Osteocyte (in vitro differentiated cells): ENCODE results near the gene GPR107. TPM values are rescaled to one million over a fixed set of nuclear protein-coding genes. Genes with fewer than 3 reads are reported as not detected.

Experiments
- DNase-seq: peaks from one replicate; pipeline ENCODE4 v3.0.0; 2021; ENCODE audit warnings: mixed read lengths; ENCODE audit not compliant: unreplicated experiment; ENCODE audit errors: extremely low spot score
- H3K27ac Mint-ChIP-seq: one replicate; pipeline ENCODE4 v1.8.0; 2021; ENCODE audit warnings: mild to moderate bottlenecking, mixed read lengths; ENCODE audit not compliant: unreplicated experiment
- H3K27me3 Mint-ChIP-seq: one replicate; pipeline ENCODE4 v1.8.0; 2021; ENCODE audit warnings: mixed read lengths; ENCODE audit not compliant: unreplicated experiment
- H3K36me3 Mint-ChIP-seq: one replicate; pipeline ENCODE4 v1.8.0; 2021; ENCODE audit warnings: mixed read lengths; ENCODE audit not compliant: unreplicated experiment
- H3K4me1 Mint-ChIP-seq: one replicate; pipeline ENCODE4 v1.8.0; 2021; ENCODE audit warnings: mixed read lengths; ENCODE audit not compliant: unreplicated experiment
- H3K4me3 Mint-ChIP-seq: one replicate; pipeline ENCODE4 v1.8.0; 2021; ENCODE audit warnings: mild to moderate bottlenecking, moderate library complexity, mixed read lengths; ENCODE audit not compliant: unreplicated experiment
- H3K9me3 Mint-ChIP-seq: one replicate; pipeline ENCODE4 v1.8.0; 2021; ENCODE audit warnings: mixed read lengths; ENCODE audit not compliant: unreplicated experiment
- total RNA-seq: library from RNA; stranded (reverse); gene quantifications from 2 replicates; pipeline ENCODE4 v1.2.1, GENCODE V29; 2021
- TF ChIP-seq, protein P1 (sequence below): fragments of 200-600 bp; sonication (generic); IDR thresholded peaks from 2 replicates; pipeline ENCODE4 v1.5.0; 2021; ENCODE audit warnings: antibody characterized with exemption, mild to moderate bottlenecking, moderate library complexity

Gene GPR107
- total RNA-seq, 1 donor from 2014 or later = 57.0 TPM

GRCh38 chr9:130124085-130124860 is 70.6 kb downstream of the GPR107 start:
- H3K4me3 Mint-ChIP-seq = no peak overlapping the region
- H3K4me1 Mint-ChIP-seq = peaks cover 35% of the 10 kb centered on the region
- H3K9me3 Mint-ChIP-seq = no peaks in the 10 kb centered on the region
- TF ChIP-seq, protein P1, sequence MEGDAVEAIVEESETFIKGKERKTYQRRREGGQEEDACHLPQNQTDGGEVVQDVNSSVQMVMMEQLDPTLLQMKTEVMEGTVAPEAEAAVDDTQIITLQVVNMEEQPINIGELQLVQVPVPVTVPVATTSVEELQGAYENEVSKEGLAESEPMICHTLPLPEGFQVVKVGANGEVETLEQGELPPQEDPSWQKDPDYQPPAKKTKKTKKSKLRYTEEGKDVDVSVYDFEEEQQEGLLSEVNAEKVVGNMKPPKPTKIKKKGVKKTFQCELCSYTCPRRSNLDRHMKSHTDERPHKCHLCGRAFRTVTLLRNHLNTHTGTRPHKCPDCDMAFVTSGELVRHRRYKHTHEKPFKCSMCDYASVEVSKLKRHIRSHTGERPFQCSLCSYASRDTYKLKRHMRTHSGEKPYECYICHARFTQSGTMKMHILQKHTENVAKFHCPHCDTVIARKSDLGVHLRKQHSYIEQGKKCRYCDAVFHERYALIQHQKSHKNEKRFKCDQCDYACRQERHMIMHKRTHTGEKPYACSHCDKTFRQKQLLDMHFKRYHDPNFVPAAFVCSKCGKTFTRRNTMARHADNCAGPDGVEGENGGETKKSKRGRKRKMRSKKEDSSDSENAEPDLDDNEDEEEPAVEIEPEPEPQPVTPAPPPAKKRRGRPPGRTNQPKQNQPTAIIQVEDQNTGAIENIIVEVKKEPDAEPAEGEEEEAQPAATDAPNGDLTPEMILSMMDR = no peak
- peaks cover 29% of the 10 kb centered on the region for H3K36me3 Mint-ChIP-seq
- DNase-seq = no peak
- no peaks in the 10 kb centered on the region for H3K27me3 Mint-ChIP-seq
- no peak overlapping the region for H3K27ac Mint-ChIP-seq

- no peaks in the 10 kb centered on the region for H3K27me3 Mint-ChIP-seq
- no peak for DNase-seq
- H3K36me3 Mint-ChIP-seq = peaks cover 36% of the 10 kb centered on the region
- no peaks in the 10 kb centered on the region for H3K9me3 Mint-ChIP-seq
- peak overlapping the region; percentile 94 for H3K27ac Mint-ChIP-seq
- H3K4me3 Mint-ChIP-seq = no peak overlapping the region
- H3K4me1 Mint-ChIP-seq = peaks cover 27% of the 10 kb centered on the region
- TF ChIP-seq, protein P1 = no peak
Observed at GRCh38 chr9:130126721-130127433, 73.2 kb downstream of the GPR107 start.

DNA sequence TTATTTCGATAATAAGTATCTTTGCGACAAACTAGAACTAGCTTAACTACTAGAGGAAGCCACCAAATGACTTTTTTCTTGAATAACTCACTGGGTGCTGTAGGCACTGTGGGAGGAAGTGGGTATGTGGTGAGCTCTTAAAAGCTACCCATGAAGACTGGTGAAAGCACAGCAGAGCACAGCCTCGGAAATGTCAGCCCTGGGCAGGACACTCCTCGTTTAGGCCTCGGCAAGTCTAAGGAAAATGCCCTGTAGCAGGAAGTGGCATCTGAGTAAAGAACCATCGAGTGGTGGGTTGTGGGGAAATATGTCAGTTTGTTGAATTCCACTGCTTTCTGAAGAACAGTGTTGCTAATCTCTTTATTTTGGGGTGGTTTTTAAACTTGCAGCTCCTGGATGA is 74.5 kb downstream of the GPR107 start:
- no peak for DNase-seq
- Mint-ChIP-seq H3K36me3 (peaks cover 37% of the 10 kb centered on the region), H3K27me3 (no peaks in the 10 kb centered on the region), H3K27ac (peak overlapping the region; percentile 94), H3K4me3 (peak overlapping the region; percentile 22), H3K4me1 (peaks cover 27% of the 10 kb centered on the region), H3K9me3 (no peaks in the 10 kb centered on the region)
- TF ChIP-seq, protein P1 = no peak

DNA sequence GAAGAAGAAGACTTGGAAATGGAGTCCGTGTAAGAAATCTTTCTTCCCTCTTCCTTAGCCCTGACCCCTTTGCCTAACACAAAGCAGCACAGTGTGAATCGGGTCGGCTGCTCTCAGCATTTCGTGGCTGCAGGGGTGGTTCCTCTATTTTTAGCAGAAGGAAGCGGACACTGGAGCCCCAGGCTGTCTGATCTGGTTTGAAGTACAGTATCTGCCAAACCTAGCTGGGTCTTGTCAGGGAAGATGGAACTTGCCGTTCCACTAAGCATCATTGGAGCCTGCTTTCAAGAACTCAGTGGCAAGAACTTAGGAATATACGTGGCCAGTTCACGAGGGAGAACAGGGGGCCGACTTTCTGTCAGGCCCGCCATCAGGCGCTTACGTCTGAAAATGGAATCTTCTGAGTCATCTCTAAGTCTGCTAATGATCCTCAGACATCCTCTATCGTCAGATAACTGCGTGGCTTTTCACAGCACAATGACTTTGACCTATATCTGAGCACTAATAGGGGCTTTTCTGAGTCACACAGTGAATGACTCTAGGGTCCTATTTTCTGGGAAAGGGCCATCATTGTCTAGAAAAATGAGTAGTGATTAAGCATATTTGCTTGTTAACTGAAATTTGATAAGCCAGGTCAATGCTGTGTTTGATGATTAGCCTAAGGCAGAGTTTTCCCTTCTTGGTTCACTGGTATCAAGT is 75.2 kb downstream of the GPR107 start:
- H3K4me1 Mint-ChIP-seq = peaks cover 27% of the 10 kb centered on the region
- no peaks in the 10 kb centered on the region for H3K27me3 Mint-ChIP-seq
- DNase-seq = no peak
- peaks cover 41% of the 10 kb centered on the region for H3K36me3 Mint-ChIP-seq
- peak overlapping the region; percentile 22 for H3K4me3 Mint-ChIP-seq
- H3K27ac Mint-ChIP-seq = peak overlapping the region; percentile 94
- H3K9me3 Mint-ChIP-seq = no peaks in the 10 kb centered on the region
- TF ChIP-seq, protein P1 = no peak
